Measurements from ENCODE around the gene LRRC37A.
"Not testable (repeated sequence)": the region's sequence is repeated elsewhere in the genome, so short reads cannot be mapped to it uniquely, and the experiment has no call there.

LRRC37A gene

DNA sequence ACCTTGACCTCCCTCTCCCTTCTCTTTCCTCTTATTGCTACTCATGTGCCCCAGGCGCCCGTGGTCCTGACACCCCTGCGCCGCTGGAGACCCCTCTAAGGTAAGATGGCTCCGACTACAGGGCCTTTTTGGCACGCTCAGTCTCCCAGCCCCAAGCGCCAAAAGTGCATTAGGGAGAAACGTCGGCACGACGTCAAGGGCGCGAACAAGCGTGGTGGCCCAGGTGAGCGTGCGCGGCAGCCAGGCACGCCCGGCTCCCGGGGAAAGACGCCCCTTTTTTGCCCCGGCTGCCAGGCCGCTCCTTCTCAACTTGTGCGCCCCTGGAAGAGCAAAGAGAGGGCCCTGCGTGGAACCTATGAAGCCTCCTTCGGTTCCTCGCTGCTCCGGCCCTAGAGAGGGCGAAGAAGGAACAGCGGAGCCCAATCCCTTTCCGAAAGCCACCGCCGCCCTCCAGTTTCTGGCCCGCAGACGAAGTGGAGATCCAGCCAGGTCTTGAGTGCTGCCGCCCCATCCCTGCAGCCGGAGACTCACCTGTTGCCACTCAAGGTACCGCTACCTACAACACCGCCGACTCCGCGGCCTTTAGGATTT lies 66.3 kb downstream of the LRRC37A start:
- H3K4me3 Mint-ChIP-seq; H3K9me3 Mint-ChIP-seq; H3K27me3 Mint-ChIP-seq; H3K36me3 Mint-ChIP-seq; H3K27ac Mint-ChIP-seq; H3K4me1 Mint-ChIP-seq; DNase-seq (ENCODE audit: low spot score in 2 of 2): not testable (repeated sequence)
- ATAC-seq (ENCODE audit: low read depth), result peak; percentile 51

DNA sequence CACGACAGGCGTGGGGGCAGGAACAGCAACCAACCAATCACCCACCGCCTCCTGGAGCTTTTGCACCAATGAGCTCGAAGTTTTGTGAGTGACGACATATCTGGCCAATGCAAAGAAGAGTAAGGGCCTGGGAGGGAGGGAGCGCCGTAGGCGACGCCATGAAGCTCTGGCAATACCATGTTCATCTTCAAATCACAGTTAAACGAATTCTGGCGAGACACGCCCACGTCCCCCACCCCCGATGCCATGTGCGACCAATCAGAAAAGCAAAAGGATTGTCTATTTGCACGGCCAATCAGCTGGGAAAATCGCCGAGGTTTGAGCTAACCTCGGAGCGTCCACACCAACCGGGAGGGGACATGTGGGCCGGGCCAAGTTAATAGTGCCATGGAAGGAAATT lies 66.8 kb downstream of the LRRC37A start, which contains the start of gene ARL17B:
ARL17B (minus strand) TSS at position 12 of the 400 bp plus-strand sequence. CDS start 3,369 bp downstream, outside the sequence.
- H3K36me3 Mint-ChIP-seq, result not testable (repeated sequence)
- DNase-seq (ENCODE audit: low spot score in 2 of 2), result peak; percentile 58 to 73

DNA sequence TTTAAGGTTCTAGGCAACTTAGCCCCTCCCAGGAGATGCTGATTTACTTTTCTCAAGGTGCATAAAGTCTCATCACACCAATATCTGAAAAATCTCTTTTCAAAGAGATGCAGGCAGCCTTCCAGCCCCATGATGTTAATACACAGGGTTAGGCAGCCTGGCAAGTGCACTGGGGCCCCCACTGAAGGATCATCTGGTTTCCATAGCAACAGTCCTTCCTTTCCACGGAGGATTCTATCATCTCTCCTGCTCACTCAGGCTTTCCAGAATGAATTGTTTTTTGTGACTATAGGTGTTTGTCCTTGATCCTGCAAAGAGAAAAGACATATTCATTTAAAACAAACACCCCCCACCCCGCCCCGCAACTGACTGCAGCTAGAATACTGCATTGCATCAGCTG lies 72.6 kb downstream of the LRRC37A start:
- H3K4me3 Mint-ChIP-seq; H3K36me3 Mint-ChIP-seq; H3K9me3 Mint-ChIP-seq; DNase-seq (ENCODE audit: low spot score in 2 of 2); H3K4me1 Mint-ChIP-seq; ATAC-seq (ENCODE audit: low read depth); H3K27ac Mint-ChIP-seq; H3K27me3 Mint-ChIP-seq: not testable (repeated sequence)

More for the DNA sequence above, 66.8 kb downstream of the LRRC37A start, which contains the start of gene ARL17B:
- not testable (repeated sequence) for H3K27me3 Mint-ChIP-seq, H3K4me1 Mint-ChIP-seq, H3K27ac Mint-ChIP-seq, H3K4me3 Mint-ChIP-seq, H3K9me3 Mint-ChIP-seq
- peak; percentile 94 for ATAC-seq (ENCODE audit: low read depth)

DNA sequence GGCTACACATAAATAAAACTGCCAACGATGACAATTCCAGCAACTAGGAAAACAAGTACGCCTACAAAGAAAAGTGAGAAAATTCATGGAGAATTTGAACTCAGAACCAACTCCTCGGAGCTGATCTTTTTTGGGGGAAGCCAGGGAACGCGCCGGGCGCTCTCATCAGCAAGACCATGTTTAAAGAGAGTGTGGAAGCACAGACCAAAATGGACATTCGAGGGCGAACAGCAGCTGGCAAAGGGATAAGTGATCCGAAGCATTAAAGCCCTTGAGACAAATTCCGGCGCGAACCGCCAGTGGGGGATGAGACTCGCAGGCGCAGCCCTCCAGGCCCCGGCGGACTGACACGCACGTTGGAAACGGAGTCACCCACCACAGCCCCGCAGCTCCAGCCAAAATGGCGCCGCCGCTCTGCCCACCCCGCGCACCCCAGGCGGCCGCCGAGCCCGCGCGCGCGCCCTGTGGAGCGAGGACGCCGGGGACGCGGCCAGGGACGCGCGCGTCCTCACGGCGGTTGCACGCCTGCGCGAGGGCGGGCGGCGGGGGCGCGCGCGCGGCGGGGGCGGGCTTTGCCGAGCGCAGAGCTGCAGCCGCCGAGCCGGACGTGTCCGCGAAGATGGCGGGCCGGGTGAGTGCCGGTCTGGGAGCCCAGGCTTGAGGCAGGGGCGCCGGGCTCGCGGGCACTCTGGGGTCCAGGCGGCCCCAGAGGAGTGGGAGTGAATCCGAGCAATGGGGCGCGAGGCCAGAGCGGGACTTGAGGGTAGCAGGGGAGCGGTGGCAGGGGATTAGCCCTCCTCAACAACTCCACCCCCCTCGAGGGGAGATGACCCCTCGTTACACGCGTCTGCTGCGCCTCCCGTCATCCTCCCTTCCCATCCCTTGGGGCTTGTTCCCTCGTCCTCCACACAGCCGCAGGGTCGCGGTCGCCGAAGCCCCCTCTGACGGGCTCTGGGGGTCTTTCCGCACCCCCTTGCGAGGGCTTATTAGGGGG lies 77.6 kb downstream of the LRRC37A start:
- not testable (repeated sequence) for H3K27me3 Mint-ChIP-seq; H3K9me3 Mint-ChIP-seq; H3K4me1 Mint-ChIP-seq; H3K4me3 Mint-ChIP-seq; H3K27ac Mint-ChIP-seq; DNase-seq (ENCODE audit: low spot score in 2 of 2); H3K36me3 Mint-ChIP-seq
- ATAC-seq (ENCODE audit: low read depth), result peak; percentile 75

DNA sequence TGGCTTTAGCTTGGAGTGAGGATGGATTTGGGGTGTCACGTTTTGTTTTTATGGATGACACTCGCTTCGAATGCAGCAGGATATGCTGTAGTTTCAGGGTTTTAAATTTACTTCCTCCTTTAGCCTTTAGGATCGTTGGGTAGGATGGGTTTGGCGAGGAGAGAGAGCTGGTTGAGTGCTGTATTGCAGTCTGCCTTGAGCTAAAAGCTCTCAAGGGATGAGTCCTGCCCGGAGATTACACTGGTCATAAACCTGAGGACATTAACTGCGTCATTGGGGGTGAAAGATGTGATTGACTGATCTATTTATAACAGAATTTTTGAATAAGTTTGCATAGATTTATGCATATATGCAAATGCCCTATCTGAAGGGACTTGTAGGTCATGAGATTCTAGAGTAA lies 78.5 kb downstream of the LRRC37A start:
- not testable (repeated sequence) for DNase-seq (ENCODE audit: low spot score in 2 of 2); H3K9me3 Mint-ChIP-seq; H3K27me3 Mint-ChIP-seq; H3K27ac Mint-ChIP-seq; H3K36me3 Mint-ChIP-seq; H3K4me1 Mint-ChIP-seq; H3K4me3 Mint-ChIP-seq
- peak; percentile 82 for ATAC-seq (ENCODE audit: low read depth)

DNA sequence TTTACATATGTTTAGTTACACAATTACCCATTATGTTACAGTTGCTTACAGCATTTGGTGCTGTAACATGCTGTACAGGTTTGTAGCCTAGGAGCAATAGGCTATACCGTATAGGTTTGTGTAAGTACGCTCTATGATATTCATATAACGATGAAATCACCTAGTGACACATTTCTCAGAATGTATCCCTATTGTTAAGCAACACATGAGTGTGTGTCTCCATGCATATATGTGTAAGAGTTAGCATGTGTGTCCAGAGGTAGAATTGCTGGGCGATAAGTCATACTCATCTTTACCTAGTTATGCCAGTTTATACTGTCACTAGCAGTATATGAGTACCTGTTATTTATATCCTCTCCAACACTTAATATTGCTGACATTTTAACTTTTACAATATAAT lies 88.2 kb downstream of the LRRC37A start:
- not testable (repeated sequence) for H3K27ac Mint-ChIP-seq; H3K27me3 Mint-ChIP-seq; H3K9me3 Mint-ChIP-seq; H3K36me3 Mint-ChIP-seq; H3K4me1 Mint-ChIP-seq; DNase-seq (ENCODE audit: low spot score in 2 of 2); ATAC-seq (ENCODE audit: low read depth); H3K4me3 Mint-ChIP-seq

DNA sequence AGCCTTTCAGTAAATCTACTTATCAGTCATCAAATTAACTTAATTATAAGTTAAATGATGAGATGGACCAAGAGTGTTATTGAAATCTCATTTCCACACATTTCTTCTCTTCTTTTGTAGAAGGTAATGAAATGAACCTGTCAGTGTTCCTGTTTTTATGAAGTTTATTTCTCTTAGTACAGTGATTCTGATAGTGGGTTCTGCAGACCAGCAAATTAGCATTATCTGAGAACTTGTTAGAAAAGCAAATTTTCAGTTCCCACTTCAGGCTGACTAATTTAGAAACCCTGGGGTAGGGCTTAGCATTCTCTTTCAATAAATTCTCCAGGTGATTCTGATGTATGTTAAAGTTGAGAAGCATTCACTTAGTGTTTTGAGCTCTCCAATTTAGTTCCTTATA lies 90.6 kb downstream of the LRRC37A start:
- H3K36me3 Mint-ChIP-seq; H3K27me3 Mint-ChIP-seq; H3K27ac Mint-ChIP-seq; H3K9me3 Mint-ChIP-seq; DNase-seq (ENCODE audit: low spot score in 2 of 2); H3K4me1 Mint-ChIP-seq; H3K4me3 Mint-ChIP-seq: not testable (repeated sequence)
- ATAC-seq (ENCODE audit: low read depth), result peak; percentile 41

All from memory B cell (primary cell).